Mammary epithelial cell (primary cell): ENCODE data around the gene ZBTB8A.

Source experiments
- CTCF ChIP-seq, 2 donors: IDR thresholded peaks in 1 of 2; conservative IDR thresholded peaks in 1 of 2; 2 replicates each; pipeline ENCODE4 v1.5.1; 2011 to 2012; ENCODE audit warnings: inconsistent platforms in 2 of 2, low read length in 2 of 2, mild to moderate bottlenecking in 2 of 2, control low read depth in 1 of 2, low read depth in 1 of 2; ENCODE audit not compliant: insufficient read depth in 1 of 2; ENCODE audit errors: extremely low read depth in 1 of 2
- EZH2 ChIP-seq: IDR thresholded peaks from 2 replicates; pipeline ENCODE4 v1.6.1; 2012; ENCODE audit warnings: low read length, inconsistent platforms, borderline replicate concordance

- TF ChIP-seq EZH2 (no peak), CTCF (conservative IDR thresholded peaks at IDR 0.05 in 1 of 2, IDR thresholded peaks at IDR 0.05 in 1 of 2; ENCODE audit: extremely low read depth in 1 of 2, insufficient read depth in 1 of 2, low read depth in 1 of 2, low read length in 2 of 2) (no peak)
Measured at GRCh38 chr1:32627596-32628162, 88.5 kb downstream of the ZBTB8A start.
